Measurements from ENCODE around the gene CDCP1. TPM values are rescaled to one million over a fixed set of nuclear protein-coding genes. Genes with fewer than 3 reads are reported as not detected.
"Not testable (repeated sequence)": the region's sequence is repeated elsewhere in the genome, so short reads cannot be mapped to it uniquely, and the experiment has no call there.

CDCP1 gene
- total RNA-seq, 1 experiment from 2014 or later, result 66.9 TPM

DNA sequence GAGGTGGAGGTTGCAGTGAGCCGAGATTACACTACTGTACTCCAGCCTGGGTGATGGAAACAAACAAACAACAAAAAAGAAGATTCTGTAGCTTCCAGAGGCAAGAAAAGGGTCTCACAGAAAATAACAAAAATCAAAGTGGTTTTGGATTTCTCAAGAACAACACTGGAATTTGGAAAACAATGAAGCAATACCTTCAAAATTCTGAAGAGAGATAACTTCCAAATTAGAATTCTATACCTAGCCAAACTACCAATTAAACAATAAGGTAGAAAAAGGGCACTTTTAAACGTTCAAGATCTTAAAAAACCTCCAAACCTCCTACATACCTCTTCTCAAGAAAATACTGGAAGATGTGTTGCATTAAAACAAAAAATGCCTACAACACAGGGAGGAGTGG lies 4.9 kb upstream of the CDCP1 start:
- no peaks in the 10 kb centered on the region for H3K27me3 Mint-ChIP-seq (ENCODE audit: unreplicated experiment)
- H3K4me1 Mint-ChIP-seq (ENCODE audit: low read depth, unreplicated experiment), result no peaks in the 10 kb centered on the region
- no TSS peak for BruUV-seq (replicated peaks)
- intact Hi-C loops (cut with micrococcal nuclease; ENCODE audit: unreplicated experiment), result no loop called here
- no peak overlapping the region for H3K4me3 Mint-ChIP-seq (ENCODE audit: low read depth, unreplicated experiment)
- CTCF ChIA-PET, result no interaction called here
- H3K9me3 Mint-ChIP-seq (ENCODE audit: low read depth, unreplicated experiment), result peaks cover 3% of the 10 kb centered on the region
- peaks cover 5% of the 10 kb centered on the region for H3K36me3 Mint-ChIP-seq (ENCODE audit: insufficient read depth, unreplicated experiment)
- no peak overlapping the region for H3K27ac Mint-ChIP-seq (ENCODE audit: unreplicated experiment)
- TF ChIP-seq, protein P1, sequence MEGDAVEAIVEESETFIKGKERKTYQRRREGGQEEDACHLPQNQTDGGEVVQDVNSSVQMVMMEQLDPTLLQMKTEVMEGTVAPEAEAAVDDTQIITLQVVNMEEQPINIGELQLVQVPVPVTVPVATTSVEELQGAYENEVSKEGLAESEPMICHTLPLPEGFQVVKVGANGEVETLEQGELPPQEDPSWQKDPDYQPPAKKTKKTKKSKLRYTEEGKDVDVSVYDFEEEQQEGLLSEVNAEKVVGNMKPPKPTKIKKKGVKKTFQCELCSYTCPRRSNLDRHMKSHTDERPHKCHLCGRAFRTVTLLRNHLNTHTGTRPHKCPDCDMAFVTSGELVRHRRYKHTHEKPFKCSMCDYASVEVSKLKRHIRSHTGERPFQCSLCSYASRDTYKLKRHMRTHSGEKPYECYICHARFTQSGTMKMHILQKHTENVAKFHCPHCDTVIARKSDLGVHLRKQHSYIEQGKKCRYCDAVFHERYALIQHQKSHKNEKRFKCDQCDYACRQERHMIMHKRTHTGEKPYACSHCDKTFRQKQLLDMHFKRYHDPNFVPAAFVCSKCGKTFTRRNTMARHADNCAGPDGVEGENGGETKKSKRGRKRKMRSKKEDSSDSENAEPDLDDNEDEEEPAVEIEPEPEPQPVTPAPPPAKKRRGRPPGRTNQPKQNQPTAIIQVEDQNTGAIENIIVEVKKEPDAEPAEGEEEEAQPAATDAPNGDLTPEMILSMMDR (IDR thresholded peaks at IDR 0.05; ENCODE audit: unreplicated experiment), result no peak
- DNase-seq, result no peak

GRCh38 chr3:45148921-45149320 lies 2.7 kb upstream of the CDCP1 start:
- Mint-ChIP-seq H3K4me3 (ENCODE audit: low read depth, unreplicated experiment) (no peak overlapping the region), H3K4me1 (ENCODE audit: low read depth, unreplicated experiment) (peaks cover 5% of the 10 kb centered on the region), H3K9me3 (ENCODE audit: low read depth, unreplicated experiment) (peaks cover 3% of the 10 kb centered on the region), H3K27ac (ENCODE audit: unreplicated experiment) (no peak overlapping the region), H3K36me3 (ENCODE audit: insufficient read depth, unreplicated experiment) (peaks cover 18% of the 10 kb centered on the region), H3K27me3 (ENCODE audit: unreplicated experiment) (no peaks in the 10 kb centered on the region)
- BruUV-seq (replicated peaks), result no TSS peak
- CTCF ChIA-PET, result interaction anchor here (0.9 kb wide), 1 partner anchor 61 kb away, joined by 4 read pairs; no protein-coding TSS in a partner anchor
- no peak for DNase-seq
- intact Hi-C loops (cut with micrococcal nuclease; ENCODE audit: unreplicated experiment), result no loop called here
- TF ChIP-seq, protein P1 (IDR thresholded peaks at IDR 0.05; ENCODE audit: unreplicated experiment), result no peak

DNA sequence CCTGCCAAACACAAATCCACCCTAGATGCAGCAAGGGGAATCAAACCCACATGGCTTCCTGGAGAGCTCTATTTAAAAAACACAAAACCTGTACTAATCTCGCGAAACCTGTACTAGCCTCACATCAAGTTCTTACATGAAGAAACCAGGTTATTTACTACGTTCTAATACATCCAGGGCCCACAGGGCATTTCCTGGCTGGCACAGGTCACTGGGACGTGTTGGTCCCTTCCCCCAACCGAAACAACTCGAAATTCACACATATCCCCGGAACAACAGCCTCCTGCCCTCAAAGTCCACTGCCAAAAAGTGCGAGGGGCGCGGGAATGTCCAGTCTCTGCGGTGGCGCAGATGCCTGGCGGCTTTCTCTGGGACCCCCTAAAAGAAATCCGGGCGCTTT lies 955 bp downstream of the CDCP1 start:
- Mint-ChIP-seq H3K4me3 (ENCODE audit: low read depth, unreplicated experiment) (peak overlapping the region; percentile 95), H3K4me1 (ENCODE audit: low read depth, unreplicated experiment) (peaks cover 16% of the 10 kb centered on the region), H3K27me3 (ENCODE audit: unreplicated experiment) (no peaks in the 10 kb centered on the region), H3K27ac (ENCODE audit: unreplicated experiment) (peak overlapping the region; percentile 89), H3K9me3 (ENCODE audit: low read depth, unreplicated experiment) (no peaks in the 10 kb centered on the region), H3K36me3 (ENCODE audit: insufficient read depth, unreplicated experiment) (peaks cover 21% of the 10 kb centered on the region)
- intact Hi-C loops (cut with micrococcal nuclease; ENCODE audit: unreplicated experiment), result no loop called here
- no peak for DNase-seq
- TF ChIP-seq, protein P1 (IDR thresholded peaks at IDR 0.05; ENCODE audit: unreplicated experiment), result no peak
- BruUV-seq (replicated peaks), result TSS peak; percentile 43
- CTCF ChIA-PET, result interaction anchor here (0.6 to 1.8 kb wide), 3 partner anchors 22 to 74 kb away, joined by 3 to 5 read pairs (median 4); no protein-coding TSS in a partner anchor

DNA sequence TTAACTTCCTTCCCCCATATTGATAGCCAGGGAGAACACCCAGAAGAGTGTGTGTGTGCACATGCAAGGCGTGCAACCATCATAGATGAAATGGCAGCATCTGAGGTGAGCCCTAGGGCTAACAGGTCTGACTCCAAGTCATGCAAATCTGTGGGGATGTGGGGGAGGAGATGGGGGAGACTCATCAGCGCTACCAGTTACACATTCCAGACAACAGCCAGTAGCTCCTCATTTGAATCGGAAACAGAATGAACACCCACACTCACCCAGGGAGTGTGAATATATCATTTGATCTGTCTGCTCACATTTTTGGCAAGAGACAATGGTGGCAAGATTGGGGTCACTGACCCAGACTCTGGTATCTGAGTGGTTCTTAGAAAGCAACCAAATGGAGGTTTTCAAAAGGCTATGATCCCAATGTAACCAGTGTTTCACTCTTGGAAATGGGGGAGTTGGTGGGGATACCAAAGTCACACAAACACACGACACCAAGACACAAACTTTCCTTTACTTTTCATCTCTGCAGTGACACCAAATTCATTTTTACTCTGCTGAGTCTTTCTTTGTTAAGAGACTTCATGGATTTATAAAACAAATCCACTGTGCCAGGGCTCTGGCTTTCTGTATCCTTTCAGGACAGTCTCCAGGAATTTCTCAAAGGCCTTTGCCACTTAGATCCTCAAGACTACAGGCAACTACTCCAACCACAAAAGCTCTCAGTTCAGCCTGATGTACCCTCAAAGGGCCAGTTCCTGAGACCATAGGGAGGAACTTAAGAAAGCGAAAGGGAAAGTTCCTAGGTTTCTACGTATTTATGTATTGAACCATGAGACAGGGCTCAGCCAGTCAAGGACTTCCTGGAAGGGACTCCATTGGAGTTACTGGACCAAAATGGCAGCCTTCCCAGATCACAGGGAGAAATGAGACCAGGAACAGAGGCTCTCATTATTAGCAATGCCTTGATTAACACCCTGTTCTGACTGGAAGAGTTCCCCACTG lies 2.2 kb downstream of the CDCP1 start:
- H3K36me3 Mint-ChIP-seq (ENCODE audit: insufficient read depth, unreplicated experiment), result peaks cover 23% of the 10 kb centered on the region
- intact Hi-C loops (cut with micrococcal nuclease; ENCODE audit: unreplicated experiment), result no loop called here
- DNase-seq, result no peak

GRCh38 chr3:45140770-45141155 lies 5.4 kb downstream of the CDCP1 start:
- BruUV-seq (replicated peaks); intact Hi-C loops (cut with micrococcal nuclease; ENCODE audit: unreplicated experiment); H3K9me3 Mint-ChIP-seq (ENCODE audit: low read depth, unreplicated experiment); H3K27me3 Mint-ChIP-seq (ENCODE audit: unreplicated experiment); H3K4me3 Mint-ChIP-seq (ENCODE audit: low read depth, unreplicated experiment); DNase-seq: not testable (repeated sequence)
- Mint-ChIP-seq H3K4me1 (ENCODE audit: low read depth, unreplicated experiment) (peaks cover 53% of the 10 kb centered on the region), H3K36me3 (ENCODE audit: insufficient read depth, unreplicated experiment) (peaks cover 28% of the 10 kb centered on the region), H3K27ac (ENCODE audit: unreplicated experiment) (peak overlapping the region; percentile 87)
- CTCF ChIA-PET, result interaction anchor here (0.8 kb wide), 1 partner anchor 100 kb away, joined by 3 read pairs; no protein-coding TSS in a partner anchor

More for the DNA sequence above, 2.2 kb downstream of the CDCP1 start:
- no peaks in the 10 kb centered on the region for H3K27me3 Mint-ChIP-seq (ENCODE audit: unreplicated experiment)
- CTCF ChIA-PET, result interaction anchor here (1.8 kb wide), 1 partner anchor 24 kb away, joined by 4 read pairs; no protein-coding TSS in a partner anchor
- H3K4me3 Mint-ChIP-seq (ENCODE audit: low read depth, unreplicated experiment), result peak overlapping the region; percentile 95
- TF ChIP-seq, protein P1 (IDR thresholded peaks at IDR 0.05; ENCODE audit: unreplicated experiment), result no peak
- H3K9me3 Mint-ChIP-seq (ENCODE audit: low read depth, unreplicated experiment), result no peaks in the 10 kb centered on the region
- peaks cover 29% of the 10 kb centered on the region for H3K4me1 Mint-ChIP-seq (ENCODE audit: low read depth, unreplicated experiment)
- H3K27ac Mint-ChIP-seq (ENCODE audit: unreplicated experiment), result peak overlapping the region; percentile 89
- no TSS peak for BruUV-seq (replicated peaks)

Data from Calu3 (cell line).